GM12878 (cell line): Measurements from ENCODE around the gene AIG1. TPM values are rescaled to one million over a fixed set of nuclear protein-coding genes. Genes with fewer than 3 reads are reported as not detected.

Source experiments
- ATAC-seq: fragments of 200-7000 bp; cut with Tn5 transposase; 3 replicates; pipeline ENCODE4 v1.9.1; 2020; ENCODE audit warnings: mild to moderate bottlenecking, moderate library complexity
- BruUV-seq: library from RNA; stranded (reverse); fragments of 400-500 nt; replicated peaks from 2 replicates; lab custom pipeline; 2021; lab: Mats Ljungman, UMichigan
- CTCF ChIA-PET: fragments of 300-600 bp; sonication (Branson Sonifier 250); formaldehyde crosslinking; extraction: SDS; loops from one replicate; lab custom pipeline; 2021; ENCODE audit warnings: inconsistent platforms; lab: Yijun Ruan, JAX
- POLR2A ChIA-PET: fragments of 350-600 bp; formaldehyde crosslinking; extraction: SDS; loops from one replicate; lab custom pipeline; 2021; ENCODE audit warnings: inconsistent platforms; lab: Charles Lee
- RAD21 ChIA-PET: fragments of 300-600 bp; sonication (Branson Sonifier 250); formaldehyde crosslinking; loops from one replicate; lab custom pipeline; 2023; ENCODE audit warnings: antibody characterized with exemption; ENCODE audit not compliant: unreplicated experiment; lab: Charles Lee
- SMC1A ChIA-PET: fragments of 300-600 bp; sonication (Branson Sonifier 250); formaldehyde crosslinking; loops from one replicate; lab custom pipeline; 2023; ENCODE audit not compliant: unreplicated experiment, uncharacterized antibody; lab: Charles Lee
- DNase-seq: peaks from one replicate; pipeline ENCODE4 v3.0.0-alpha.2; 2011; ENCODE audit warnings: low read depth, low spot score
- FAIRE-seq: peaks from 3 replicates; lab custom pipeline; 2011; peaks lifted over from hg19 to GRCh38; lab: Jason Lieb, UNC
- H2AFZ ChIP-seq: 2 replicates; pipeline ENCODE4 v1.6.0; 2011; ENCODE audit warnings: low read depth, low read length, control low read depth; ENCODE audit not compliant: control insufficient read depth
- H3K27ac ChIP-seq: 2 replicates; pipeline ENCODE4 v1.5.1; 2011; ENCODE audit warnings: control low read depth; ENCODE audit not compliant: control insufficient read depth, insufficient read depth
- H3K27me3 ChIP-seq, 2 experiments: replicated peaks in 1 of 2; 2 replicates each; pipeline versions ENCODE4 v1.6.0 to v1.6.1; 2011; ENCODE audit warnings: low read length in 1 of 2; ENCODE audit not compliant: control insufficient read depth in 2 of 2, insufficient read depth in 2 of 2
- H3K36me3 ChIP-seq, 2 experiments: 2 replicates each; pipeline ENCODE4 v1.5.1; 2011; ENCODE audit warnings: low read length in 1 of 2; ENCODE audit not compliant: control insufficient read depth in 2 of 2, insufficient read depth in 2 of 2
- H3K4me1 ChIP-seq: 2 replicates; pipeline ENCODE4 v1.6.1; 2011; ENCODE audit warnings: mild to moderate bottlenecking, low read length, moderate library complexity, mixed read lengths; ENCODE audit not compliant: control insufficient read depth, insufficient read depth
- H3K4me2 ChIP-seq: 2 replicates; pipeline ENCODE4 v1.6.0; 2011; ENCODE audit warnings: control low read depth; ENCODE audit not compliant: control insufficient read depth, insufficient read depth
- H3K4me3 ChIP-seq: fragments of 200-600 bp; sonication (generic); 2 replicates; pipeline ENCODE4 v1.5.1; 2016
- H3K79me2 ChIP-seq: 2 replicates; pipeline ENCODE4 v1.6.0; 2011; ENCODE audit warnings: low read length; ENCODE audit not compliant: control insufficient read depth, insufficient read depth
- H3K9ac ChIP-seq: 2 replicates; pipeline ENCODE4 v1.8.0; 2011; ENCODE audit warnings: low read length, control low read depth, mixed read lengths; ENCODE audit not compliant: control insufficient read depth, insufficient read depth
- H3K9me3 ChIP-seq: replicated peaks from 3 replicates; pipeline ENCODE4 v1.5.1; 2011; ENCODE audit warnings: mild to moderate bottlenecking, low read length; ENCODE audit not compliant: control insufficient read depth, insufficient read depth
- H4K20me1 ChIP-seq: 2 replicates; pipeline ENCODE4 v1.6.0; 2011; ENCODE audit not compliant: control insufficient read depth, insufficient read depth
- HDAC6 ChIP-seq: fragments of 200-600 bp; sonication (generic); IDR thresholded peaks from one replicate; pipeline ENCODE4 v1.8.0; 2017; ENCODE audit warnings: antibody characterized with exemption; ENCODE audit not compliant: unreplicated experiment
- JUND ChIP-seq: IDR thresholded peaks from 2 replicates; pipeline ENCODE4 v1.6.1; 2012; ENCODE audit warnings: low read depth, mild to moderate bottlenecking, low read length, improper control_type of control experiment, moderate library complexity
- REST ChIP-seq: IDR thresholded peaks from 2 replicates; pipeline ENCODE4 v1.6.1; 2012; ENCODE audit warnings: mild to moderate bottlenecking, low read depth, low read length
- SUZ12 ChIP-seq: fragments of 200-600 bp; sonication (generic); IDR thresholded peaks from one replicate; pipeline ENCODE4 v1.6.1; 2018; ENCODE audit warnings: antibody characterized with exemption, mild to moderate bottlenecking; ENCODE audit not compliant: unreplicated experiment
- WGBS: methylation state at CpG from one replicate; pipeline ENCODE4 v1.1.6; 2016; ENCODE audit warnings: low lambda C conversion rate; ENCODE audit not compliant: insufficient replicate concordance, insufficient coverage; ENCODE audit errors: missing lambda C conversion rate; 5-methylcytosine and 5-hydroxymethylcytosine counted together
- in situ Hi-C: fragments of 300-500 bp; cut with MboI; formaldehyde crosslinking; loops from 9 replicates; pipeline ENCODE4 v1.14.3; 2018; ENCODE audit warnings: mixed read lengths
- intact Hi-C: fragments of 100-400 bp; cut with micrococcal nuclease; formaldehyde crosslinking; loops from one replicate; pipeline ENCODE4 v1.14.2; 2022; ENCODE audit not compliant: unreplicated experiment
- polyA plus RNA-seq, 11 experiments: library from polyadenylated mRNA; depleted of rRNA in 4 of 11; unstranded in 6 of 11; stranded (reverse) in 5 of 11; fragments of >200 nt; fragmentation: Nextera tagmentation in 4 of 11; fragmentation: Illumina TruSeq in 1 of 11; extraction: Ambion mirVana in 4 of 11; extraction: Trizol in 1 of 11; gene quantifications; 1 replicate in 1 of 11; 2 replicates in 10 of 11; pipeline versions ENCODE4 v1.2.1 to v1.2.3, GENCODE V29; 2011 to 2016; ENCODE audit warnings: inconsistent platforms in 2 of 11, missing spikeins in 2 of 11, low read depth in 1 of 11
- total RNA-seq, 4 experiments: library from RNA; depleted of rRNA in 3 of 4; stranded (reverse); fragments of >200 nt in 3 of 4; fragmentation: Illumina TruSeq in 1 of 4; extraction: Trizol in 1 of 4; gene quantifications; 2 replicates each; pipeline versions ENCODE4 v1.2.1 to v1.2.3, GENCODE V29; 2013 to 2021
- TF ChIP-seq, protein P1 (sequence below): IDR thresholded peaks from 2 replicates; pipeline ENCODE4 v1.6.1; 2012; ENCODE audit warnings: improper control_type of control experiment, low read depth, low read length; ENCODE audit not compliant: insufficient replicate concordance

Gene AIG1
- total and polyA plus RNA-seq, 10 of the 15 experiments (the other 5 are each of a cell fraction or from before 2014, with no cell fraction given), result 27.0 to 74.5 (median 36.4) TPM

DNA sequence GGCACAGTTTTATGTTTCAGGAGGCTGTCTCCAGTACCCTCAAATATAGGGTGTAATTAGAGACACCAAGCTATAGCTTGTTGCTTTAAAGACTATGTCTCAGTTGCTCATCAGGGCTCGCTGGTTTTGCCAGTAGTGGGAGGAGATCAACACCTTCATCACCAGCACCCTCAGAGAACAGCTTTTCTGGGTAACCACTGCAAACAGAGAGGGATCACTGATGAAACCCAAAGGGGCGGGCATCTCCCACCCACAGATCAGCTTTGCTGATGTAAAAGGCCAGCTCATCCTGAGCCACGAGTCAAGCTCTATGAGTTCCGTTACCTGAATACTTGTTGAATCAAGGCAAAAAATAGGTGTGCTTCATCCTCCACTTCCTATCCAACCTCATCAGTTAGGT lies 187.7 kb downstream of the AIG1 start (continued):
- TF ChIP-seq, protein P1, sequence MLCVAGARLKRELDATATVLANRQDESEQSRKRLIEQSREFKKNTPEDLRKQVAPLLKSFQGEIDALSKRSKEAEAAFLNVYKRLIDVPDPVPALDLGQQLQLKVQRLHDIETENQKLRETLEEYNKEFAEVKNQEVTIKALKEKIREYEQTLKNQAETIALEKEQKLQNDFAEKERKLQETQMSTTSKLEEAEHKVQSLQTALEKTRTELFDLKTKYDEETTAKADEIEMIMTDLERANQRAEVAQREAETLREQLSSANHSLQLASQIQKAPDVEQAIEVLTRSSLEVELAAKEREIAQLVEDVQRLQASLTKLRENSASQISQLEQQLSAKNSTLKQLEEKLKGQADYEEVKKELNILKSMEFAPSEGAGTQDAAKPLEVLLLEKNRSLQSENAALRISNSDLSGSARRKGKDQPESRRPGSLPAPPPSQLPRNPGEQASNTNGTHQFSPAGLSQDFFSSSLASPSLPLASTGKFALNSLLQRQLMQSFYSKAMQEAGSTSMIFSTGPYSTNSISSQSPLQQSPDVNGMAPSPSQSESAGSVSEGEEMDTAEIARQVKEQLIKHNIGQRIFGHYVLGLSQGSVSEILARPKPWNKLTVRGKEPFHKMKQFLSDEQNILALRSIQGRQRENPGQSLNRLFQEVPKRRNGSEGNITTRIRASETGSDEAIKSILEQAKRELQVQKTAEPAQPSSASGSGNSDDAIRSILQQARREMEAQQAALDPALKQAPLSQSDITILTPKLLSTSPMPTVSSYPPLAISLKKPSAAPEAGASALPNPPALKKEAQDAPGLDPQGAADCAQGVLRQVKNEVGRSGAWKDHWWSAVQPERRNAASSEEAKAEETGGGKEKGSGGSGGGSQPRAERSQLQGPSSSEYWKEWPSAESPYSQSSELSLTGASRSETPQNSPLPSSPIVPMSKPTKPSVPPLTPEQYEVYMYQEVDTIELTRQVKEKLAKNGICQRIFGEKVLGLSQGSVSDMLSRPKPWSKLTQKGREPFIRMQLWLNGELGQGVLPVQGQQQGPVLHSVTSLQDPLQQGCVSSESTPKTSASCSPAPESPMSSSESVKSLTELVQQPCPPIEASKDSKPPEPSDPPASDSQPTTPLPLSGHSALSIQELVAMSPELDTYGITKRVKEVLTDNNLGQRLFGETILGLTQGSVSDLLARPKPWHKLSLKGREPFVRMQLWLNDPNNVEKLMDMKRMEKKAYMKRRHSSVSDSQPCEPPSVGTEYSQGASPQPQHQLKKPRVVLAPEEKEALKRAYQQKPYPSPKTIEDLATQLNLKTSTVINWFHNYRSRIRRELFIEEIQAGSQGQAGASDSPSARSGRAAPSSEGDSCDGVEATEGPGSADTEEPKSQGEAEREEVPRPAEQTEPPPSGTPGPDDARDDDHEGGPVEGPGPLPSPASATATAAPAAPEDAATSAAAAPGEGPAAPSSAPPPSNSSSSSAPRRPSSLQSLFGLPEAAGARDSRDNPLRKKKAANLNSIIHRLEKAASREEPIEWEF, result no peak
- TF ChIP-seq, all 136 proteins: peak for 0

DNA sequence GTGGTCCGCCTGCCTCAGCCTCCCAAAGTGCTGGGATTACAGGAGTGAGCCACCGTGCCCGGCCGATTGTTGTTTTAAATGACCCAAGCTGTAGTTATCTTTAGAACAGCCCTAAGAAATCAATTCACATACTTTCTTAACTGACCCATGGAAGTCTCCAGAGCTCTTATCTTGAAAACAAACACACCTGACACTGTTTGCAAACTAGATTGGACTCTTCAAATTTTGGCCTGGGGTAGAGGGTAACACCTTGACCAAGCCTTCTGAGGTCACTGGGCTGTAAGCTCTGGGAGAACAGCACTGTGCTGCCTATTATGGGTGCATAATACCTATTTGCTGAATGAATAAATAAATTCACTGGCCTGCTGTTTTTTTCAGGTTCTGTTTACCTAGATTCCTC lies 190.6 kb downstream of the AIG1 start:
- WGBS, result 96% methylated on average over 4 of the region's 4 CpGs
- ChIA-PET SMC1A (no interaction called here), CTCF (no interaction called here), RAD21 (no interaction called here), POLR2A (no interaction called here)
- no peaks in the 10 kb centered on the region for H3K9me3 ChIP-seq
- intact Hi-C loops, result no loop called here
- no peak for ATAC-seq
- BruUV-seq, result no TSS peak
- in situ Hi-C loops, result no loop called here
- H3K4me3 ChIP-seq, result no peak overlapping the region
- no peaks in the 10 kb centered on the region for H3K36me3 ChIP-seq
- FAIRE-seq, result no peak
- H2AFZ ChIP-seq, result no peak overlapping the region
- H3K4me1 ChIP-seq, result no peaks in the 10 kb centered on the region
- H3K4me2 ChIP-seq, result no peak overlapping the region
- no peak for DNase-seq
- H4K20me1 ChIP-seq, result no peaks in the 10 kb centered on the region
- no peak overlapping the region for H3K27ac ChIP-seq
- no peaks in the 10 kb centered on the region for H3K27me3 ChIP-seq
- no peaks in the 10 kb centered on the region for H3K79me2 ChIP-seq
- TF ChIP-seq JUND (no peak), HDAC6 (no peak), SUZ12 (no peak), REST (no peak)
- no peak overlapping the region for H3K9ac ChIP-seq
